HG02678 (cell line): ENCODE measurements around the gene SNX17.

Source experiments
- ATAC-seq: cut with Tn5 transposase; IDR thresholded peaks from one replicate; pipeline ENCODE4 v1.9.1; 2021; ENCODE audit warnings: mild to moderate bottlenecking, moderate library complexity; ENCODE audit not compliant: unreplicated experiment

Gene SNX17

DNA sequence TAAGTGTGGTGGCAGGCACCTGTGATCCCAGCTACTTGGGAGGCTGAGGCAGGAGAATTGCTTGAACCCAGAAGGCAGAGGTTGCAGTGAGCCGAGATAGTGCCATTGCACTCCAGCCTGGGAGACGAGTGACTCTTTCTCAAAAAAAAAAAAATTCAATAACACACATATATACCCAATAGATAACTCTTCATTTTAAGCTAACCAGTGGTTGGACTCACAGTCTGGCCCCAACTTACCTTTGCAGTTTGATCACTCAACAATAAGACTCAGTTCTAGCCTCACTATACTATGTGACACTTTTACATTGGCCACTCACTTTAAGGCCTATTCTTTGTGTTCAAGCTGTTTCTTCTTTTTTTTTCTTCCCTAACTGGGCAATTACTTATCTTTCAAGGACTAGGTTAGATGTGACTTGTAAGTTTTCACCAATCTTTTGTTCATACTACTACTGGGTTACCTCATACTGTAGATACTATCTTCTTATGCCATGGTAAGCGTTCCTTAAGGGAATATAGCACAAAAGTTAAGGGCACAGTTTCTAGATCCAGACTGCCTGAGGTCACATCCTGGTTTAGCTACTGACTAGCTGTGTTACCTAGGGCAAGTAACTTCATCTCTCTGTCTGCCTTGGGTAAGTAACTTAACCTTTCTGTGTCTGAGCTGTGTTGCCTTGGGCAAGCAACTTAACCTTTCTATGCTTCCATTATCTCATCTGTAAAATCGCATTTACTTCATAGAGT is 7.6 kb upstream of the SNX17 start:
- ATAC-seq = no peak

- ATAC-seq = no peak
Measured at GRCh38 chr2:27363933-27364332, 6.5 kb upstream of the SNX17 start.

DNA sequence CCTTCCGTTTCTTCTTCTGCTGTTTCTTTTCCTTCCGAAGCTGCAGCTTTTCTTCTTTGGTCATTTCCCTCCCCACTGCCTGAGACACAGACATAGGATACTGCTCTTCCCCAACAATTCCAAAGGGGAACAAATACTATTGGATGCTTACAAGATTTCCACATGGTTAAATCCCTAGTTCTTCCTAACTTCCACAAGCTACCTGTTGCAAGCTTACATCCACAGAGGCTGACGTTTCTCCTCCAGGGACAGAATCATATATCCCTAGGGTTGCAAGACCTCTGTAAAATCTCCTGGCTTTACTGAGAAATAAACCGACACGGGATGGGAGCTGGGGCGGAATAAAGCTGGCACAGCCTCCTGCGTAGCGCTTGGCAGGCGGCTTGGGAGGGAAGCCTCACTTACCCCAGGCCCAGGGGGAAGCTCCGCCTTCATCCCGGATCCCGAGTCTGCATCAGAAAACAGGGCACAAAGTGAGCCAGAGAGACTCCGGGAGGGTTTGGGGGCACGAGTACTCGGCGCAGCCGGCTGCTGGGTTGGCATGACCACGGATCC is 868 bp upstream of the SNX17 start:
- peak; percentile 4 for ATAC-seq

- ATAC-seq = peak; percentile 25
Measured at GRCh38 chr2:27370816-27371620, 602 bp downstream of the SNX17 start.

GRCh38 chr2:27372937-27373336 is 2.5 kb downstream of the SNX17 start:
- no peak for ATAC-seq

DNA sequence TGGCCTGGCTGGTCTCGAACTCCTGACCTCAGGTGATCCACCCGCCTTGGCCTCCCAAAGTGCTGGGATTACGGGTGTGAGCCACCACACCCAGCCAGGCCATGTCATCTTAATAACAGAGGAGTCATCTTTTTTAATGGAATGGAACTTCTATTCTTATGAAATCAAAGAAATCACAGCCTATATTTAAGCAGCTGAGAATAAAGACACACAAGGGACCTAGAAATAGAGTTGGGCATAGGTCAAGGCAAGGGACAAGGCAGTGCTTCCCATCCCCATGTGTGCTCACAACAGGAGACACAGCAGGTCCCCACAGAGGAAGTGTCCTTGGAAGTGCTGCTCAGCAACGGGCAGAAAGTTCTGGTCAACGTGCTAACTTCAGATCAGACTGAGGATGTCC is 3.2 kb downstream of the SNX17 start:
- ATAC-seq = no peak

DNA sequence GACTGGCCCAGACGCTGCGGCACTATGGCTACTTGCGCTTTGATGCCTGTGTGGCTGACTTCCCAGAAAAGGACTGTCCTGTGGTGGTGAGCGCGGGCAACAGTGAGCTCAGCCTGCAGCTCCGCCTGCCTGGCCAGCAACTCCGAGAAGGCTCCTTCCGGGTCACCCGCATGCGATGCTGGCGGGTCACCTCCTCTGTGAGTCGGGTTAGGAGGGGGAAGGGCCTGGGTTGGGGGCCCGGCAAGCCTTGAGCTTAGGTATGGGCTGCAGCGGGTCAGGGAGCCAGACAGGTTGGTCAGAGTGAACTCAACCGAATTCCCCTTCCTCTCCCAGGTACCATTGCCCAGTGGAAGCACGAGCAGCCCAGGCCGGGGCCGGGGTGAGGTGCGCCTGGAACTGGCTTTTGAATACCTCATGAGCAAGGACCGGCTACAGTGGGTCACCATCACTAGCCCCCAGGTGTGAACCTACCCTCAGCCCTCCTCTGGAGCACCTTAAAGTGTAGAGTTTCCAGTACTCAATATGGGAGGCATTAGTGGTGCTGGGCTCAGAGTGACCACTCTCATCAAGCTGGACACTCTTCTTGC is 5.2 kb downstream of the SNX17 start:
- no peak for ATAC-seq

GRCh38 chr2:27376151-27376865 is 5.9 kb downstream of the SNX17 start:
- ATAC-seq = no peak

DNA sequence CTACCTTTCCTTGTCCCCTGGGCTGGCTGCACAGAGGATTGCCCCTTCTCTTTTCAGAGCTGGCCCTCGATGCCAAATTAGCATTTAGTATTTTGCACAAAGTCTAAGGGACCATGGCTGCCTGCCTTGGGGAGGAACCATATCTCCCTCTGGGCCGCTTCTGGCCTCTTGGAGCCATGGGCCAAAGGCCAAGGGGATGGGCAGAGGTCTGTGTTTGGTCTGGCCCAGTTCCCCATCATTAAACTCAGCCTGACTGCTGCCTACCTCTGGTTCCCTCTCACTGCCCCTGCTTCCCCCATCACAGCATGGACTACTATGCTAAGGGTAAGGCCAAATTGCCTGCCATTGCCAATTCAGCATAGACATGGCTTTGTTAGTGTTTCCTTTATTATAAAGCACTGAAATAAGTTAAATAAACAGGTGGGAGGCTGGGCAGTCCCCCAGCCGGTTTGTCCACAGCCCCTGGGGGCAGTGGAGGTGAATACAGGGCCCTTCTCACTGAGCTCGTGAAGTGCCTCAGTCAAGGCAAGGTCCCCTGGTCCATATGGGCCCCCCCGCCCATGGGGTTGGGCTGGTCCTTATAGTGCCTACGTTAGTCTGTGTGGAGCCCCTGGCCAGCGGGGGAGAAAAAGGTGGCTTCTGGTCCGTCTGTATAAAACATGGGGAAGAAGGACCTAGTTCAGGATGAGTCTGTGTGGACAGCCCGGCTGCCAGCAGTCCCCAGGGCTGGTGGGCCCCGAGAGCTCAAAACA is 6.6 kb downstream of the SNX17 start:
- no peak for ATAC-seq

DNA sequence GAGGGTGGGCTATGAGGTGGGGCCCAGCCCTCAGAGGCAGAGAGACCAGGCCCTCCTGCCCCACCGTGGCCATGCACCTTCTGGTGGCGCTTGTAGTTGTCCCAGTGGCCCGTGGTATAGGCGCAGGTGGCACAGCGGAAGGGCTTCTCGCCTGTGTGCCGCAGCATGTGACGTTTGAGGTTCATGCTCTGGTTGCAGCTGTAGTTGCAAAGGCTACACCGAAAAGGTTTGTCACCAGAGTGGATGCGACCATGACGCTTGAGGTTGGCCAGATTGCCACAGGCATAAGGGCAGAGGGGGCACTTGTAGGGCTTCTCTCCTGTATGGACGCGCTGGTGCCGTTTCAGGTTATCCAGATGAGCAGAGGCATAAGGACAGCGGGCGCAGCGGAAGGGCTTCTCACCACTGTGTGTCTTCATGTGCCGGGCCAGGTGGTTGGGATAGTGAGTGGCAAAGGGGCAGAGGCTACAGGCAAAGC is 7.2 kb downstream of the SNX17 start:
- no peak for ATAC-seq

DNA sequence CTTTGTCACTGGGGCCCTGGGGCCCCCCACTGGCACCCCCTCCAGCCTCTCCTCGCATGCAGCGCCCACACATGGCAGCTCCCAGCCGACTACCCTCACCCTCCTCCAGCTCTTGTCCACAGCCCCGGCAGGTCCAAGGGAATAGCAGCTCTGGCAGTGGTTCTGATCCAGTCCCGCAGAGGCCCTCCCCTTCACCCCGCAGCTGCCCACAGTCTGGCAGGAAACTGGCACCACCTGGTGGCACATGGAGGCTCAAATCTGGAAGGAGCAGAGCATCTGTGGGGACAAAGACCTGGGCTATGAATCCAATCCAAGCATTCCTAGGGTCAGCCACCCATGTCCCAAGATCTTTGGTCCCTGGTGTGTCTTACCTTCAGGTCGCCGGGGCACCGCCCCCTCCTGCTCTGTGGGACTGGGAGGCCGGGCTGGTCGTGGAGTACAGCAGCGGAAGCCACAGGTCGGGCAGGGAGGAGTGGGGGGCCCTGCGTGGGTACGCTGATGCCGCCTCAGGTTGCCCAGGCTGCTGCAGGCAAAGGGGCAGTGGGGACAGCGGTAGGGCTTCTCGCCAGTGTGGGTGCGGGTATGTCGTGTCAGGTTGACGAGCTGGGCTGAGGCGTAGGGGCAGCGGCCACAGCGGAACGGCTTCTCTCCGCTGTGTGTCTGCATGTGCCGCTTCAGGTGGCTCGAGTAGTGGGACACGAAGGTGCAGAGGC is 7.8 kb downstream of the SNX17 start:
- no peak for ATAC-seq

DNA sequence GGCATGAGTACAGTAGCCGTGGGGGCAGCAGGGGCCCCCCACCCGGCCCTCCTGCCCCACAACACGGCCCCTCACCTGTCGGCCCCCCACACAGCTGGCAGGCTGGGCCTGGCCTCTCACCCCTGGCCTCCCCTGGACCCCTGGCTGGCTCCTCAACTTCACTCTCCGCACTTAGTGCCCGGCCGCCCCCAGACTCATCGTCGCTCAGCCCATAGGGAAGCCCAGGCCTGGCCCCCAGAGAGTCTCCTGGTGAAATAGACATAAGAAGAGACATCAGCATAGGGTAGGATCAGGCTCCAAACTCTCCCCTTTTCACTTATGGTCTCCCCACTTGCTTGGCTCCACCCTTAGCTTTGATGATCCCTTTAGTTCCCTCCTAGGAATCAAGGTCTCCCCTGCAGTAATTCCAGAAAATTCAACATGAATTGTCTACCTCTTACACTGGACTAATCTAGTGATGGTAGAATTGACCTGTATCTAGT is 8.4 kb downstream of the SNX17 start:
- no peak for ATAC-seq

GRCh38 chr2:27379383-27379835 is 9.0 kb downstream of the SNX17 start:
- ATAC-seq = no peak

DNA sequence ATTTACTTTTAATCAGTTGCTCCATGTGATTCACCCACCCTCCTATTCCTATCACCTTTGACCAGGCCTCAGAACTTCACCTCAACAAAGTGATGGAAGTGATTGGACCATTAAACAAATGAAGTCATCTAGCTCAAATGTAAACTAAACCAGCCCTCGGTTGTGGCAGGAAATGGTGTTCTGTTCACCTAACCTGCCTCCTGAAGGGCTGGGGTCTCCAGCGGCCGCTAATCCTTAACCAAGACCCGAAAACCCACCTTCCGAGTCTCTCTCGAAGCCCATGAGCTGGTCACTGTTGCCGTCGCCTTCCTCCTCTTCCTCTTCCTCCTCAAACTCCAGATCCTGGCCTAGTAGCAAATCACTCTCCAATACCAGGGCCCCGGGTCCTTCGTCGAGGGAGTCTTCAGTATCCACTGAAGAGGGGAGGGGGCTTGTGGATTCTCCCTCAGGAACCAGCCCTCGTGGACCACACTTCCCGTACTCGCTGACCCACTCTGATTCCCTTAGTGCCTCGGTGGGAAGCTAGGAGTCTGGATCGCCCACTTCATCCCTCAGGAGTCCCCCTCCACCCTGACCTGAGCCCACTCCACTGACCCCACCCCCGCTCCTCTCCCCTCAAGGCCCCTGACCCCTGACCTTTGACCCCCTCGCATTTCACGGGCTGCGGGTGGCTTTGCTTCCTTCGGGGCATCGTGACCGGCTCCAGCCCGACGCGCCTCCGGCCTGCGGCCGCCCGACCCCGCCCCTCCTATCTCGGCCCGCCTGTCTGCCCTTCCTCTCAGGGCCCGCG is 9.6 kb downstream of the SNX17 start:
- ATAC-seq = peak; percentile 43

DNA sequence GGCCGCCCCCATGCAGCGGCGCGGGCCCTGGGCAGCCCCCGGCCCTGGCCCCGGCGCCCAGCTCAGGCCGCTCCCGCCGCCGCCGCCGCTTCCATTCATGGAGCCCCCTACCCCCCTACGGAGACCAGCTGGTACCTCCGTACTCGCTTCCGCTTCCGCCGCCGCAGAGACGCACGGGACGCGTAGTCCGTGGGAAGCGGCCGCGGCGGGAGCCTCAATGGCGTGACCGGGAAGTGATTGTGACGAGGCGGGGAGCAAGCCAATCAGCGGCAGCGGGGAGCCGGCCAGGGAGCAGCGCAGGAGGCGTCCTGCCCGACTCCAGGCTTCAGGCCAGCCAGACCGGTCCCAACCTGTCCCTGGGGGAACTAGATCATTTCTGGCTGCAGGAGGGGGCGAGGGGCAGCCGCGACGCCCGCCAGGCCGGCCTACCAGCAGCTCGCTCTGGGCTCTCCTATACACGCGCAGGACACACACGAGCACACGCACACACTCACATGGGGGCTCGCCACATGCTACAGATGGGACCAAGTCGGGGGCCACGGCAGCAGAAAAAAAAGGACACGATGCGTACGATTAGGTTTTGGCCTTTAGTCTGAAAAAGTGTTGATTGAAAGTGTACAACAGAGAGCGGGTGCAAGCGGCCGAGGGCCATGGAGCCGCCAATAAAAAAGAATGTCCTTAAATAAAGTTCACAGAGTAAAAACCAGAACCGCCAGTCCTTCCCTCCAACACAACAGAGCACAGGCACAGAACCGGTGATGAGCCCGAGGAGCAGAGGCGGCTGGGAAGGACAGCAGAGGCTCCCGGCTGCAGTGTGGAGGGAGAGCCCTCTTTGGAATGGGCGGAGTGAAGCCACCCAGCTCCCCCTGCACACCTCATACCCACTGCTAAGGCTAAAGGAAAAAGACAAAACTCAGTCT is 10.5 kb downstream of the SNX17 start, which contains the start of gene ZNF513:
Gene ZNF513 (minus strand): TSS at position 109 of the 920 bp plus-strand sequence. CDS start 208 bp downstream, outside the sequence.
- peak; percentile 88 for ATAC-seq

- ATAC-seq = no peak
Measured at GRCh38 chr2:27381577-27382181, 11.3 kb downstream of the SNX17 start.
